ENCODE results near the gene ATXN1.

DNA sequence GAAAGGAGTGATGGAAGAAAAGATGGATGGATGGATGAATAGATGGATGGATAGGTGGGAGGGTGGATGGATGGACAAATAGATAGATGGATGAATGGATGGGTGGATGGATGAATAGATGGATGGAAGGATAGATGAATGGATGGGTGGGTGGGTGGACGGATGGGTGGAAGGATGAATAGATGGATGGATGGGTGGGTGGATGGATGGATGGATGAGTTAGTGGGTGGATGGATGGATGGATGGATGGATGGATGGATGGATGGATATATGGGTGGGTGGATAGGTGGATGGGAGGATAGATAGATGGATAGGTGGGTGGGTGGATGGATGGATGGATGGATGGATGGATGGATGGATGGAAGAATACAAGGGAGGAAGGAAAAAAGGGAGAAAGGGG is 82.2 kb downstream of the ATXN1 start:
- TF ChIP-seq POLR2AphosphoS5 (IDR thresholded peaks at IDR 0.05) (no peak), POLR2A (IDR thresholded peaks at IDR 0.05) (no peak), EP300 (IDR thresholded peaks at IDR 0.05; ENCODE audit: low read depth) (no peak)
- TF ChIP-seq, protein P1, sequence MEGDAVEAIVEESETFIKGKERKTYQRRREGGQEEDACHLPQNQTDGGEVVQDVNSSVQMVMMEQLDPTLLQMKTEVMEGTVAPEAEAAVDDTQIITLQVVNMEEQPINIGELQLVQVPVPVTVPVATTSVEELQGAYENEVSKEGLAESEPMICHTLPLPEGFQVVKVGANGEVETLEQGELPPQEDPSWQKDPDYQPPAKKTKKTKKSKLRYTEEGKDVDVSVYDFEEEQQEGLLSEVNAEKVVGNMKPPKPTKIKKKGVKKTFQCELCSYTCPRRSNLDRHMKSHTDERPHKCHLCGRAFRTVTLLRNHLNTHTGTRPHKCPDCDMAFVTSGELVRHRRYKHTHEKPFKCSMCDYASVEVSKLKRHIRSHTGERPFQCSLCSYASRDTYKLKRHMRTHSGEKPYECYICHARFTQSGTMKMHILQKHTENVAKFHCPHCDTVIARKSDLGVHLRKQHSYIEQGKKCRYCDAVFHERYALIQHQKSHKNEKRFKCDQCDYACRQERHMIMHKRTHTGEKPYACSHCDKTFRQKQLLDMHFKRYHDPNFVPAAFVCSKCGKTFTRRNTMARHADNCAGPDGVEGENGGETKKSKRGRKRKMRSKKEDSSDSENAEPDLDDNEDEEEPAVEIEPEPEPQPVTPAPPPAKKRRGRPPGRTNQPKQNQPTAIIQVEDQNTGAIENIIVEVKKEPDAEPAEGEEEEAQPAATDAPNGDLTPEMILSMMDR (IDR thresholded peaks at IDR 0.05) = no peak

All from transverse colon (tissue), 4 donors.